Activated CD8-positive, alpha-beta memory T cell treated with anti-CD3 and anti-CD28 coated beads for 1 hour (primary cell): ENCODE results near the gene SLC16A11.
"Not testable (repeated sequence)": the region's sequence is repeated elsewhere in the genome, so short reads cannot be mapped to it uniquely, and the experiment has no call there.

Experiments used
- DNase-seq, 2 donors: peaks; one replicate each; pipeline ENCODE4 v3.0.0-alpha.2; 2020; ENCODE audit warnings: low read depth in 1 of 2; ENCODE audit errors: extremely low read depth in 1 of 2

The SLC16A11 gene

GRCh38 chr17:7011415-7011814 is 32.5 kb downstream of the SLC16A11 start:
- DNase-seq = no peak

GRCh38 chr17:7010523-7010922 is 33.4 kb downstream of the SLC16A11 start:
- DNase-seq = no peak

- DNase-seq = no peak
Measured at GRCh38 chr17:7007143-7007542, 36.7 kb downstream of the SLC16A11 start.

- no peak for DNase-seq
Measured at GRCh38 chr17:7005716-7006115, 38.2 kb downstream of the SLC16A11 start.

- no peak for DNase-seq
Measured at GRCh38 chr17:7004398-7005253, 39.3 kb downstream of the SLC16A11 start.

GRCh38 chr17:7003745-7004144 is 40.1 kb downstream of the SLC16A11 start:
- DNase-seq = no peak

GRCh38 chr17:7002288-7003047 is 41.4 kb downstream of the SLC16A11 start:
- no peak for DNase-seq

GRCh38 chr17:7001318-7001961 is 42.5 kb downstream of the SLC16A11 start:
- no peak for DNase-seq

GRCh38 chr17:6998855-6999508 is 44.9 kb downstream of the SLC16A11 start:
- DNase-seq = no peak

GRCh38 chr17:6997171-6997570 is 46.7 kb downstream of the SLC16A11 start:
- no peak for DNase-seq

- no peak for DNase-seq
Measured at GRCh38 chr17:6996256-6997011, 47.5 kb downstream of the SLC16A11 start.

- DNase-seq = no peak
Measured at GRCh38 chr17:6995500-6996255, 48.2 kb downstream of the SLC16A11 start, which contains the start of gene ALOX12. Gene ALOX12 (plus strand): TSS chr17:6996049. CDS start chr17:6996118, 69 bp downstream.

GRCh38 chr17:6994666-6995256 is 49.1 kb downstream of the SLC16A11 start:
- DNase-seq = no peak

- no peak for DNase-seq
Measured at GRCh38 chr17:6994118-6994598, 49.7 kb downstream of the SLC16A11 start.

- not testable (repeated sequence) for DNase-seq
Measured at GRCh38 chr17:6993613-6994056, 50.3 kb downstream of the SLC16A11 start.
